ENCODE data around the gene HLA-A. TPM values are rescaled to one million over a fixed set of nuclear protein-coding genes. Genes with fewer than 3 reads are reported as not detected.

HLA-A gene
- 60.5 TPM for polyA plus RNA-seq (2013, experiment 1 of 2)
- polyA plus RNA-seq (2013, experiment 2 of 2), result 66.8 TPM

DNA sequence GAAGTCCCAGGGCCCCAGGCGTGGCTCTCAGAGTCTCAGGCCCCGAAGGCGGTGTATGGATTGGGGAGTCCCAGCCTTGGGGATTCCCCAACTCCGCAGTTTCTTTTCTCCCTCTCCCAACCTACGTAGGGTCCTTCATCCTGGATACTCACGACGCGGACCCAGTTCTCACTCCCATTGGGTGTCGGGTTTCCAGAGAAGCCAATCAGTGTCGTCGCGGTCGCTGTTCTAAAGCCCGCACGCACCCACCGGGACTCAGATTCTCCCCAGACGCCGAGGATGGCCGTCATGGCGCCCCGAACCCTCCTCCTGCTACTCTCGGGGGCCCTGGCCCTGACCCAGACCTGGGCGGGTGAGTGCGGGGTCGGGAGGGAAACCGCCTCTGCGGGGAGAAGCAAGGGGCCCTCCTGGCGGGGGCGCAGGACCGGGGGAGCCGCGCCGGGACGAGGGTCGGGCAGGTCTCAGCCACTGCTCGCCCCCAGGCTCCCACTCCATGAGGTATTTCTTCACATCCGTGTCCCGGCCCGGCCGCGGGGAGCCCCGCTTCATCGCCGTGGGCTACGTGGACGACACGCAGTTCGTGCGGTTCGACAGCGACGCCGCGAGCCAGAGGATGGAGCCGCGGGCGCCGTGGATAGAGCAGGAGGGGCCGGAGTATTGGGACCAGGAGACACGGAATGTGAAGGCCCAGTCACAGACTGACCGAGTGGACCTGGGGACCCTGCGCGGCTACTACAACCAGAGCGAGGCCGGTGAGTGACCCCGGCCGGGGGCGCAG, at the start of gene HLA-A:
HLA-A (plus strand) TSS at position 258 of the 778 bp plus-strand sequence; CDS start at position 280, 22 bp downstream.
- Histone ChIP-seq H3K9ac (ENCODE audit: low read depth, low read length) (peak within 1 kb of the TSS; percentile 52; the same call in 1 of the 2 replicates), H3K4me3 (ENCODE audit: low read length) (peak within 1 kb of the TSS; percentile 70), H3K9me3 (ENCODE audit: insufficient read depth, low read depth, low read length) (no peaks in the 10 kb centered on the region), H3K27ac (ENCODE audit: low read depth, low read length) (no peak within 1 kb of the TSS), H3K36me3 (ENCODE audit: insufficient read depth, low read length) (peaks cover 11% of the 10 kb centered on the region), H3K4me1 (ENCODE audit: insufficient read depth, low read length) (0 out of 2 replicates have a peak, but pooled peaks cover 3% of the 10 kb centered on the region), H3K27me3 (ENCODE audit: insufficient read depth, low read length) (0 out of 2 replicates have a peak, but pooled peaks cover 7% of the 10 kb centered on the region)
- 3% methylated on average over 65 of the region's 68 CpGs for WGBS

DNA sequence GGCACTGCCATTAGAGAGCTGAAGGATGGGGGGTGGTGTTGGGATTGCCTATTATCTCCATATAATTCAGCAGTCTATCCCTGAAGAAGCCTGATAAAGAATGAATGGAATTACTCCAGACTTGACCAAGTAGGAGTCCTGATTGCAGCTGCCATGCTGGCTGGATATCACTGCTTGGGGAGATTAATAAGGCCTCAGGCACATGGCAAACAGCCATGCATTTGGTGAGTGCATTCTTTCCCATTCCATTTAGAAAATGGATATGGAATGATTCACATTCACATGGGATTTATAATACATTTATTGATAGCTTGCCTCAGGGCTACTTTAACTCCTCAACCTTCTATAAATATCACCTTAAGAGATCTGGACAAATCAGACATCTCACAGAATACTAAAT, 49.6 kb upstream of the HLA-A start:
- no peaks in the 10 kb centered on the region for H3K4me1 ChIP-seq (ENCODE audit: insufficient read depth, low read length)
- no peaks in the 10 kb centered on the region for H3K9me3 ChIP-seq (ENCODE audit: insufficient read depth, low read depth, low read length)
- H3K9ac ChIP-seq (ENCODE audit: low read depth, low read length), result no peak overlapping the region
- no peaks in the 10 kb centered on the region for H3K36me3 ChIP-seq (ENCODE audit: insufficient read depth, low read length)
- peaks cover 18% of the 10 kb centered on the region for H3K27me3 ChIP-seq (ENCODE audit: insufficient read depth, low read length)
- H3K4me3 ChIP-seq (ENCODE audit: low read length), result no peak overlapping the region
- no peak overlapping the region for H3K27ac ChIP-seq (ENCODE audit: low read depth, low read length)

DNA sequence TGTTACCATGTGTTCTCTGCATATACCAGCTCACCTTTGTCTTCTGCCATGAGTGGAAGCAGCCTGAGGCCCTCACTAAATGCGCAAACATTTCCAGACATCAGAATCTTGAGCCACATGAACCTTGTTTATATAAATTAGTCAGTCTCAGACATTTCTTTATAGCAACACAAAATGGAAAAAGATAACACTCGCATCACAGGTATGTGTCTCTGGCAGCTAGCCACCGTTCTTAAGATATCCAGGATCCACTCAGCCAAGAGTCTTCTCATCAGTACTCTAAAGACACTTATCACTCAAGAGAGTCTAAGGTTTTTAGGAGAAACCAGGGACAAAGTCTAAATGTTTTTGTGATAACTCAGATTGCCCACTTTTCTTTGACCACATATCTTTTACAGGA, 43.1 kb upstream of the HLA-A start:
- 88% methylated on average over 3 of the region's 3 CpGs for WGBS
- H3K36me3 ChIP-seq (ENCODE audit: insufficient read depth, low read length), result no peaks in the 10 kb centered on the region
- H3K27me3 ChIP-seq (ENCODE audit: insufficient read depth, low read length), result no peaks in the 10 kb centered on the region
- H3K9ac ChIP-seq (ENCODE audit: low read depth, low read length), result no peak overlapping the region
- no peaks in the 10 kb centered on the region for H3K4me1 ChIP-seq (ENCODE audit: insufficient read depth, low read length)
- no peak overlapping the region for H3K27ac ChIP-seq (ENCODE audit: low read depth, low read length)
- H3K9me3 ChIP-seq (ENCODE audit: insufficient read depth, low read depth, low read length), result no peaks in the 10 kb centered on the region
- H3K4me3 ChIP-seq (ENCODE audit: low read length), result no peak overlapping the region

- WGBS, result 57% methylated on average over 4 of the region's 4 CpGs
Measured at GRCh38 chr6:29905286-29905685, 37.0 kb upstream of the HLA-A start.

DNA sequence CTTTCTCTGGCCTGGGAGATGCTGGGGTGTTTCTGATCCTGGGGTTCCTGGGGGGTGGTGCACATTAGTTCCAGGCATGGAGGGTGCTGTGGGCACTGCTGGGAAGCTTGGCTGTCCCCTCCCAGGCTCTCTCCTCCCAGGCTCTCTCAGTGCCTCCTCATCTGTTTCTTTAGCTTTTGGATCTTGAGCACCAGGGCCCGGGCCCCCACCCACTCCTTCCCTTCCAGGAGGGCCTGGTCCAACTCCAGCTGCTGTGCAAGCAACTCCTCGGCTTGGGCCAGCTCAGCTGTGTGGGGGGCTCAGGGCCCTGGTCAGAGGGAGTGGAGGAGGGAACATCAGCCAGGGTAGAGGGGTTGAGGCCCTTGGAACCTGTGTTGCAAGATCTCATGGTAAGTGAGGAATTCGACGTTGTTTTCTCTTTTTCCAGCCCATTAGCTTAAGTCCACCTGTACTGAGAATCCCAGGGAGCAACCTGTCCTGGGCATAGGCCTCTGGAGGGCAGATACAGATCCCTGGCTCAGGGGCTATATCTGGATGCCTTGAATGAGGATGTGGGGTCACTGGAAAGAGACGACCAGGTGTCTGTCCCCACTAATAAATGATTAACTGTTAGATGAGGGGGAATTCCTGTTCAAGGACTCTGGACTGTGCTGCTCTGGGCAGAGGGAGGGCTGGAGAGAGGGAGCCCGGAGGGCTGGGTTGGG, 34.5 kb upstream of the HLA-A start:
- no peaks in the 10 kb centered on the region for H3K27me3 ChIP-seq (ENCODE audit: insufficient read depth, low read length)
- WGBS, result 66% methylated on average over 6 of the region's 6 CpGs
- no peaks in the 10 kb centered on the region for H3K4me1 ChIP-seq (ENCODE audit: insufficient read depth, low read length)
- H3K4me3 ChIP-seq (ENCODE audit: low read length), result no peak overlapping the region
- H3K9me3 ChIP-seq (ENCODE audit: insufficient read depth, low read depth, low read length), result no peaks in the 10 kb centered on the region
- H3K9ac ChIP-seq (ENCODE audit: low read depth, low read length), result no peak overlapping the region
- H3K36me3 ChIP-seq (ENCODE audit: insufficient read depth, low read length), result no peaks in the 10 kb centered on the region
- no peak overlapping the region for H3K27ac ChIP-seq (ENCODE audit: low read depth, low read length)

More at GRCh38 chr6:29905286-29905685, 37.0 kb upstream of the HLA-A start:
- H3K9me3 ChIP-seq (ENCODE audit: insufficient read depth, low read depth, low read length), result no peaks in the 10 kb centered on the region
- no peak overlapping the region for H3K9ac ChIP-seq (ENCODE audit: low read depth, low read length)
- H3K27ac ChIP-seq (ENCODE audit: low read depth, low read length), result no peak overlapping the region
- no peak overlapping the region for H3K4me3 ChIP-seq (ENCODE audit: low read length)
- no peaks in the 10 kb centered on the region for H3K4me1 ChIP-seq (ENCODE audit: insufficient read depth, low read length)
- no peaks in the 10 kb centered on the region for H3K27me3 ChIP-seq (ENCODE audit: insufficient read depth, low read length)
- H3K36me3 ChIP-seq (ENCODE audit: insufficient read depth, low read length), result no peaks in the 10 kb centered on the region

- H3K4me1 ChIP-seq (ENCODE audit: insufficient read depth, low read length), result no peaks in the 10 kb centered on the region
- no peaks in the 10 kb centered on the region for H3K27me3 ChIP-seq (ENCODE audit: insufficient read depth, low read length)
- no peaks in the 10 kb centered on the region for H3K9me3 ChIP-seq (ENCODE audit: insufficient read depth, low read depth, low read length)
- 78% methylated on average over 2 of the region's 3 CpGs for WGBS
- no peak overlapping the region for H3K27ac ChIP-seq (ENCODE audit: low read depth, low read length)
- no peak overlapping the region for H3K9ac ChIP-seq (ENCODE audit: low read depth, low read length)
- no peak overlapping the region for H3K4me3 ChIP-seq (ENCODE audit: low read length)
- no peaks in the 10 kb centered on the region for H3K36me3 ChIP-seq (ENCODE audit: insufficient read depth, low read length)
Measured at GRCh38 chr6:29908341-29908662, 34.0 kb upstream of the HLA-A start.

GRCh38 chr6:29908710-29909109, 33.6 kb upstream of the HLA-A start:
- no peaks in the 10 kb centered on the region for H3K4me1 ChIP-seq (ENCODE audit: insufficient read depth, low read length)
- no peak overlapping the region for H3K9ac ChIP-seq (ENCODE audit: low read depth, low read length)
- no peaks in the 10 kb centered on the region for H3K9me3 ChIP-seq (ENCODE audit: insufficient read depth, low read depth, low read length)
- H3K27me3 ChIP-seq (ENCODE audit: insufficient read depth, low read length), result no peaks in the 10 kb centered on the region
- H3K36me3 ChIP-seq (ENCODE audit: insufficient read depth, low read length), result no peaks in the 10 kb centered on the region
- no peak overlapping the region for H3K27ac ChIP-seq (ENCODE audit: low read depth, low read length)
- H3K4me3 ChIP-seq (ENCODE audit: low read length), result no peak overlapping the region
- WGBS, result 88% methylated on average over 5 of the region's 6 CpGs

GRCh38 chr6:29909985-29910384, 32.3 kb upstream of the HLA-A start:
- Histone ChIP-seq H3K4me1 (ENCODE audit: insufficient read depth, low read length) (no peaks in the 10 kb centered on the region), H3K36me3 (ENCODE audit: insufficient read depth, low read length) (no peaks in the 10 kb centered on the region), H3K9me3 (ENCODE audit: insufficient read depth, low read depth, low read length) (no peaks in the 10 kb centered on the region), H3K27me3 (ENCODE audit: insufficient read depth, low read length) (no peaks in the 10 kb centered on the region), H3K4me3 (ENCODE audit: low read length) (no peak overlapping the region), H3K27ac (ENCODE audit: low read depth, low read length) (no peak overlapping the region), H3K9ac (ENCODE audit: low read depth, low read length) (no peak overlapping the region)
- WGBS, result no CpG with 5 or more reads among the region's 1 CpG

GRCh38 chr6:29912840-29913239, 29.5 kb upstream of the HLA-A start:
- H3K4me1 ChIP-seq (ENCODE audit: insufficient read depth, low read length), result no peaks in the 10 kb centered on the region
- no peaks in the 10 kb centered on the region for H3K9me3 ChIP-seq (ENCODE audit: insufficient read depth, low read depth, low read length)
- H3K36me3 ChIP-seq (ENCODE audit: insufficient read depth, low read length), result no peaks in the 10 kb centered on the region
- no peak overlapping the region for H3K4me3 ChIP-seq (ENCODE audit: low read length)
- no peak overlapping the region for H3K9ac ChIP-seq (ENCODE audit: low read depth, low read length)
- H3K27me3 ChIP-seq (ENCODE audit: insufficient read depth, low read length), result no peaks in the 10 kb centered on the region
- 93% methylated on average over 1 of the region's 2 CpGs for WGBS
- H3K27ac ChIP-seq (ENCODE audit: low read depth, low read length), result no peak overlapping the region

DNA sequence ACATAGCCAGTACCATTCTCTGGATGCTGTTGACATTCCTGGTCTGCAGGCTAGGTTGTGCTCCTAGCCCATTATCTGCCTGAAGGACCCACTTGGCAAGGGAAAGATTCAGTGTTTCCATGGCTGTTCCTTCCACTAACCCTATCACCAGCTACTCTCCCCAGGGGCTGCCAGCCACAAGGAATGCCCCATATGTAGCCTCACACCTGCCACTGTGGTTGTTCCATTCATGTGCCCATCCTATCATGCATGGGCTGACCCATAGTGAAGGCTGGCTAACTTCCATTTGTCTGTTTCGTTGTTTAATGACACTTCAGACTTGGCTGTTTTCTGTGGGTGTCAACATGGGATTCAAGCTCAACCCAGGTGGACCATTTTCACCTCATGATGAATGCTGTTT, 25.6 kb upstream of the HLA-A start:
- Histone ChIP-seq H3K27ac (ENCODE audit: low read depth, low read length) (no peak overlapping the region), H3K36me3 (ENCODE audit: insufficient read depth, low read length) (no peaks in the 10 kb centered on the region), H3K9me3 (ENCODE audit: insufficient read depth, low read depth, low read length) (no peaks in the 10 kb centered on the region), H3K9ac (ENCODE audit: low read depth, low read length) (no peak overlapping the region), H3K4me1 (ENCODE audit: insufficient read depth, low read length) (no peaks in the 10 kb centered on the region), H3K27me3 (ENCODE audit: insufficient read depth, low read length) (no peaks in the 10 kb centered on the region), H3K4me3 (ENCODE audit: low read length) (no peak overlapping the region)
- 93% methylated on average over 1 of the region's 1 CpG for WGBS

GRCh38 chr6:29917857-29918256, 24.5 kb upstream of the HLA-A start:
- Histone ChIP-seq H3K9me3 (ENCODE audit: insufficient read depth, low read depth, low read length) (no peaks in the 10 kb centered on the region), H3K27me3 (ENCODE audit: insufficient read depth, low read length) (no peaks in the 10 kb centered on the region), H3K4me3 (ENCODE audit: low read length) (no peak overlapping the region), H3K4me1 (ENCODE audit: insufficient read depth, low read length) (no peaks in the 10 kb centered on the region), H3K36me3 (ENCODE audit: insufficient read depth, low read length) (no peaks in the 10 kb centered on the region), H3K27ac (ENCODE audit: low read depth, low read length) (no peak overlapping the region), H3K9ac (ENCODE audit: low read depth, low read length) (no peak overlapping the region)
- WGBS, result 78% methylated on average over 2 of the region's 2 CpGs
